Liver (tissue), 9 donors: ENCODE data around the gene SGK2. TPM values are rescaled to one million over a fixed set of nuclear protein-coding genes. Genes with fewer than 3 reads are reported as not detected.

Experiments used
- DNase-seq: peaks from one replicate; pipeline ENCODE4 v3.0.0-alpha.2; 2017; ENCODE audit warnings: low spot score
- H3K27ac ChIP-seq, 2 donors: one replicate each; pipeline ENCODE4 v1.7.0; 2013; ENCODE audit warnings: inconsistent platforms in 2 of 2, low read length in 2 of 2, control low read depth in 1 of 2, low read depth in 1 of 2, mild to moderate bottlenecking in 1 of 2
- H3K27me3 ChIP-seq, 4 donors: one replicate each; pipeline versions ENCODE4 v1.6.1 to v1.7.0; 2013; ENCODE audit warnings: low read length in 3 of 4, inconsistent platforms in 1 of 4, mild to moderate bottlenecking in 1 of 4, moderate library complexity in 1 of 4; ENCODE audit not compliant: control insufficient read depth in 4 of 4, insufficient read depth in 4 of 4
- H3K36me3 ChIP-seq, 4 donors: one replicate each; pipeline versions ENCODE4 v1.6.1 to v1.7.0; 2013; ENCODE audit warnings: low read length in 3 of 4, mild to moderate bottlenecking in 3 of 4, low read depth in 1 of 4, moderate library complexity in 1 of 4; ENCODE audit not compliant: control insufficient read depth in 4 of 4, insufficient read depth in 3 of 4
- H3K4me1 ChIP-seq, 4 donors: one replicate each; pipeline versions ENCODE4 v1.6.1 to v1.7.0; 2013; ENCODE audit warnings: low read length in 3 of 4, mild to moderate bottlenecking in 3 of 4, moderate library complexity in 1 of 4; ENCODE audit not compliant: control insufficient read depth in 4 of 4, insufficient read depth in 4 of 4
- H3K4me3 ChIP-seq, 3 donors: one replicate each; pipeline versions ENCODE4 v1.6.1 to v1.7.0; 2013; ENCODE audit warnings: low read length in 3 of 3, control low read depth in 1 of 3, low read depth in 1 of 3, mild to moderate bottlenecking in 1 of 3
- H3K9ac ChIP-seq, 2 donors: one replicate each; pipeline ENCODE4 v1.7.0; 2013; ENCODE audit warnings: low read length in 2 of 2, mild to moderate bottlenecking in 2 of 2, moderate library complexity in 2 of 2, control low read depth in 1 of 2, low read depth in 1 of 2
- H3K9me3 ChIP-seq, 4 donors: one replicate each; pipeline versions ENCODE4 v1.6.1 to v1.7.0; 2013; ENCODE audit warnings: low read length in 3 of 4; ENCODE audit not compliant: control insufficient read depth in 4 of 4
- ATF3 ChIP-seq: IDR thresholded peaks from 2 replicates; pipeline ENCODE4 v1.6.1; 2016; ENCODE audit warnings: antibody characterized with exemption
- EGR1 ChIP-seq, 2 donors: IDR thresholded peaks; 2 replicates each; pipeline ENCODE4 v1.6.1; 2016 to 2018; ENCODE audit warnings: antibody characterized with exemption in 2 of 2, low read depth in 2 of 2
- FOXA1 ChIP-seq: IDR thresholded peaks from 2 replicates; pipeline ENCODE4 v1.6.1; 2016; ENCODE audit warnings: antibody characterized with exemption
- FOXA2 ChIP-seq: IDR thresholded peaks from 2 replicates; pipeline ENCODE4 v1.6.1; 2016; ENCODE audit warnings: antibody characterized with exemption
- GABPA ChIP-seq, 2 donors: IDR thresholded peaks in 1 of 2; conservative IDR thresholded peaks in 1 of 2; 2 replicates each; pipeline ENCODE4 v1.6.1; 2016; ENCODE audit warnings: antibody characterized with exemption in 2 of 2, mild to moderate bottlenecking in 1 of 2, moderate library complexity in 1 of 2
- HNF4A ChIP-seq, 2 donors: conservative IDR thresholded peaks; 2 replicates each; pipeline ENCODE4 v1.6.1; 2016; ENCODE audit warnings: antibody characterized with exemption in 2 of 2, mild to moderate bottlenecking in 2 of 2
- HNF4G ChIP-seq: IDR thresholded peaks from 2 replicates; pipeline ENCODE4 v1.6.1; 2016; ENCODE audit warnings: antibody characterized with exemption
- JUND ChIP-seq, 2 donors: IDR thresholded peaks; 2 replicates each; pipeline ENCODE4 v1.6.1; 2016; ENCODE audit warnings: antibody characterized with exemption in 2 of 2
- MAX ChIP-seq: IDR thresholded peaks from 2 replicates; pipeline ENCODE4 v1.6.1; 2016; ENCODE audit warnings: antibody characterized with exemption
- NR2F2 ChIP-seq: IDR thresholded peaks from 2 replicates; pipeline ENCODE4 v1.6.1; 2016; ENCODE audit warnings: antibody characterized with exemption
- RAD21 ChIP-seq, 2 donors: IDR thresholded peaks; 2 replicates each; pipeline ENCODE4 v1.6.1; 2016; ENCODE audit warnings: antibody characterized with exemption in 2 of 2, mild to moderate bottlenecking in 2 of 2
- RXRA ChIP-seq, 2 donors: IDR thresholded peaks; 2 replicates each; pipeline ENCODE4 v1.6.1; 2017 to 2018; ENCODE audit warnings: antibody characterized with exemption in 2 of 2, mild to moderate bottlenecking in 1 of 2
- SP1 ChIP-seq: IDR thresholded peaks from 2 replicates; pipeline ENCODE4 v1.6.1; 2018; ENCODE audit warnings: antibody characterized with exemption, mild to moderate bottlenecking
- TAF1 ChIP-seq: conservative IDR thresholded peaks from 2 replicates; pipeline ENCODE4 v1.6.1; 2016; ENCODE audit warnings: antibody characterized with exemption, mild to moderate bottlenecking
- YY1 ChIP-seq: IDR thresholded peaks from 2 replicates; pipeline ENCODE4 v1.6.1; 2016; ENCODE audit warnings: antibody characterized with exemption, mild to moderate bottlenecking
- WGBS: extraction: QIAGEN DNeasy Blood & Tissue Kit; methylation state at CpG from one replicate; pipeline ENCODE4 v1.1.7; 2013; 5-methylcytosine and 5-hydroxymethylcytosine counted together
- polyA plus RNA-seq, 2 donors: library from polyadenylated mRNA; stranded (reverse) in 1 of 2; unstranded in 1 of 2; fragments of 200-250 nt in 1 of 2; fragments of >200 nt in 1 of 2; fragmentation: Nextera tagmentation in 1 of 2; extraction: Ambion mirVana in 1 of 2; gene quantifications; one replicate each; pipeline versions ENCODE4 v1.2.1 to v1.2.3, GENCODE V29; 2013 to 2015
- total RNA-seq, 2 donors: library from RNA; depleted of rRNA; stranded (reverse); fragments of >200 nt; gene quantifications; one replicate each; pipeline ENCODE4 v1.2.3, GENCODE V29; 2014
- TF ChIP-seq, protein P1 (sequence below): IDR thresholded peaks from 2 replicates; pipeline ENCODE4 v1.6.1; 2016; ENCODE audit warnings: antibody characterized with exemption, mild to moderate bottlenecking
- TF ChIP-seq, protein P2 (sequence below): fragments of 150-350 bp; IDR thresholded peaks from 2 replicates; pipeline ENCODE4 v1.5.1; 2017; ENCODE audit warnings: improper control_type of control experiment, low read depth, low read length; ENCODE audit not compliant: missing input control
- TF ChIP-seq, protein P3 (sequence below): IDR thresholded peaks from 2 replicates; pipeline ENCODE4 v1.6.1; 2016; ENCODE audit warnings: antibody characterized with exemption
- donor health status: healthy.
- donor health status: healthy.
- donor health status: healthy.
- donor health status: healthy.
- donor health status: healthy.

Gene SGK2
- total and polyA plus RNA-seq, 4 donors, result 22.9 to 253 (median 60.3) TPM

GRCh38 chr20:43516251-43516824 is 42.5 kb upstream of the SGK2 start:
- no peak for TF ChIP-seq RAD21 (IDR thresholded peaks at IDR 0.05)
- TF ChIP-seq TAF1, result no peak
- TF ChIP-seq FOXA1, result no peak
- no peak for TF ChIP-seq GABPA (IDR thresholded peaks at IDR 0.05 in 1 of 2, conservative IDR thresholded peaks at IDR 0.05 in 1 of 2)
- no peak for TF ChIP-seq NR2F2
- TF ChIP-seq JUND (IDR thresholded peaks at IDR 0.05), result no peak
- no peak for TF ChIP-seq MAX
- TF ChIP-seq, protein P1, sequence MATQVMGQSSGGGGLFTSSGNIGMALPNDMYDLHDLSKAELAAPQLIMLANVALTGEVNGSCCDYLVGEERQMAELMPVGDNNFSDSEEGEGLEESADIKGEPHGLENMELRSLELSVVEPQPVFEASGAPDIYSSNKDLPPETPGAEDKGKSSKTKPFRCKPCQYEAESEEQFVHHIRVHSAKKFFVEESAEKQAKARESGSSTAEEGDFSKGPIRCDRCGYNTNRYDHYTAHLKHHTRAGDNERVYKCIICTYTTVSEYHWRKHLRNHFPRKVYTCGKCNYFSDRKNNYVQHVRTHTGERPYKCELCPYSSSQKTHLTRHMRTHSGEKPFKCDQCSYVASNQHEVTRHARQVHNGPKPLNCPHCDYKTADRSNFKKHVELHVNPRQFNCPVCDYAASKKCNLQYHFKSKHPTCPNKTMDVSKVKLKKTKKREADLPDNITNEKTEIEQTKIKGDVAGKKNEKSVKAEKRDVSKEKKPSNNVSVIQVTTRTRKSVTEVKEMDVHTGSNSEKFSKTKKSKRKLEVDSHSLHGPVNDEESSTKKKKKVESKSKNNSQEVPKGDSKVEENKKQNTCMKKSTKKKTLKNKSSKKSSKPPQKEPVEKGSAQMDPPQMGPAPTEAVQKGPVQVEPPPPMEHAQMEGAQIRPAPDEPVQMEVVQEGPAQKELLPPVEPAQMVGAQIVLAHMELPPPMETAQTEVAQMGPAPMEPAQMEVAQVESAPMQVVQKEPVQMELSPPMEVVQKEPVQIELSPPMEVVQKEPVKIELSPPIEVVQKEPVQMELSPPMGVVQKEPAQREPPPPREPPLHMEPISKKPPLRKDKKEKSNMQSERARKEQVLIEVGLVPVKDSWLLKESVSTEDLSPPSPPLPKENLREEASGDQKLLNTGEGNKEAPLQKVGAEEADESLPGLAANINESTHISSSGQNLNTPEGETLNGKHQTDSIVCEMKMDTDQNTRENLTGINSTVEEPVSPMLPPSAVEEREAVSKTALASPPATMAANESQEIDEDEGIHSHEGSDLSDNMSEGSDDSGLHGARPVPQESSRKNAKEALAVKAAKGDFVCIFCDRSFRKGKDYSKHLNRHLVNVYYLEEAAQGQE, result no peak
- no peak for TF ChIP-seq FOXA2
- TF ChIP-seq SP1, result no peak
- TF ChIP-seq, protein P2, sequence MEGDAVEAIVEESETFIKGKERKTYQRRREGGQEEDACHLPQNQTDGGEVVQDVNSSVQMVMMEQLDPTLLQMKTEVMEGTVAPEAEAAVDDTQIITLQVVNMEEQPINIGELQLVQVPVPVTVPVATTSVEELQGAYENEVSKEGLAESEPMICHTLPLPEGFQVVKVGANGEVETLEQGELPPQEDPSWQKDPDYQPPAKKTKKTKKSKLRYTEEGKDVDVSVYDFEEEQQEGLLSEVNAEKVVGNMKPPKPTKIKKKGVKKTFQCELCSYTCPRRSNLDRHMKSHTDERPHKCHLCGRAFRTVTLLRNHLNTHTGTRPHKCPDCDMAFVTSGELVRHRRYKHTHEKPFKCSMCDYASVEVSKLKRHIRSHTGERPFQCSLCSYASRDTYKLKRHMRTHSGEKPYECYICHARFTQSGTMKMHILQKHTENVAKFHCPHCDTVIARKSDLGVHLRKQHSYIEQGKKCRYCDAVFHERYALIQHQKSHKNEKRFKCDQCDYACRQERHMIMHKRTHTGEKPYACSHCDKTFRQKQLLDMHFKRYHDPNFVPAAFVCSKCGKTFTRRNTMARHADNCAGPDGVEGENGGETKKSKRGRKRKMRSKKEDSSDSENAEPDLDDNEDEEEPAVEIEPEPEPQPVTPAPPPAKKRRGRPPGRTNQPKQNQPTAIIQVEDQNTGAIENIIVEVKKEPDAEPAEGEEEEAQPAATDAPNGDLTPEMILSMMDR, result no peak
- no peak for TF ChIP-seq YY1
- no peak for TF ChIP-seq RXRA (IDR thresholded peaks at IDR 0.05)
- TF ChIP-seq EGR1 (IDR thresholded peaks at IDR 0.05; ENCODE audit: low read depth in 2 of 2), result no peak
- no peak for TF ChIP-seq HNF4A (conservative IDR thresholded peaks at IDR 0.05)
- TF ChIP-seq HNF4G, result no peak
- TF ChIP-seq, protein P3, sequence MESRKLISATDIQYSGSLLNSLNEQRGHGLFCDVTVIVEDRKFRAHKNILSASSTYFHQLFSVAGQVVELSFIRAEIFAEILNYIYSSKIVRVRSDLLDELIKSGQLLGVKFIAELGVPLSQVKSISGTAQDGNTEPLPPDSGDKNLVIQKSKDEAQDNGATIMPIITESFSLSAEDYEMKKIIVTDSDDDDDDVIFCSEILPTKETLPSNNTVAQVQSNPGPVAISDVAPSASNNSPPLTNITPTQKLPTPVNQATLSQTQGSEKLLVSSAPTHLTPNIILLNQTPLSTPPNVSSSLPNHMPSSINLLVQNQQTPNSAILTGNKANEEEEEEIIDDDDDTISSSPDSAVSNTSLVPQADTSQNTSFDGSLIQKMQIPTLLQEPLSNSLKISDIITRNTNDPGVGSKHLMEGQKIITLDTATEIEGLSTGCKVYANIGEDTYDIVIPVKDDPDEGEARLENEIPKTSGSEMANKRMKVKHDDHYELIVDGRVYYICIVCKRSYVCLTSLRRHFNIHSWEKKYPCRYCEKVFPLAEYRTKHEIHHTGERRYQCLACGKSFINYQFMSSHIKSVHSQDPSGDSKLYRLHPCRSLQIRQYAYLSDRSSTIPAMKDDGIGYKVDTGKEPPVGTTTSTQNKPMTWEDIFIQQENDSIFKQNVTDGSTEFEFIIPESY, result no peak
- TF ChIP-seq ATF3, result no peak
- Histone ChIP-seq H3K4me3 (no peak overlapping the region), H3K9ac (no peak overlapping the region), H3K36me3 (no peaks in the 10 kb centered on the region), H3K9me3 (no peaks in the 10 kb centered on the region), H3K27ac (no peak overlapping the region), H3K27me3 (no peaks in the 10 kb centered on the region), H3K4me1 (peaks cover 0 to 15% (median 8%) of the 10 kb centered on the region in 4 donors)
- WGBS, result 98% methylated on average over 1 of the region's 1 CpG
- DNase-seq, result no peak
